A673 (cell line): ENCODE measurements around the gene C7orf57.

ENCODE experiments used
- EZH2 ChIP-seq: fragments of 200-600 bp; sonication (generic); IDR thresholded peaks from 2 replicates; pipeline ENCODE4 v1.6.1; 2017; ENCODE audit warnings: borderline replicate concordance, low read depth, mild to moderate bottlenecking, mixed read lengths, antibody characterized with exemption, low read length; ENCODE audit not compliant: poor library complexity, severe bottlenecking
- TF ChIP-seq, protein P1 (sequence below): fragments of 300-800, 200-600 bp; sonication (generic); conservative IDR thresholded peaks from 2 replicates; pipeline ENCODE4 v1.5.1; 2017; ENCODE audit warnings: low read depth, mild to moderate bottlenecking, antibody characterized with exemption, low read length, moderate library complexity, mixed read lengths

DNA sequence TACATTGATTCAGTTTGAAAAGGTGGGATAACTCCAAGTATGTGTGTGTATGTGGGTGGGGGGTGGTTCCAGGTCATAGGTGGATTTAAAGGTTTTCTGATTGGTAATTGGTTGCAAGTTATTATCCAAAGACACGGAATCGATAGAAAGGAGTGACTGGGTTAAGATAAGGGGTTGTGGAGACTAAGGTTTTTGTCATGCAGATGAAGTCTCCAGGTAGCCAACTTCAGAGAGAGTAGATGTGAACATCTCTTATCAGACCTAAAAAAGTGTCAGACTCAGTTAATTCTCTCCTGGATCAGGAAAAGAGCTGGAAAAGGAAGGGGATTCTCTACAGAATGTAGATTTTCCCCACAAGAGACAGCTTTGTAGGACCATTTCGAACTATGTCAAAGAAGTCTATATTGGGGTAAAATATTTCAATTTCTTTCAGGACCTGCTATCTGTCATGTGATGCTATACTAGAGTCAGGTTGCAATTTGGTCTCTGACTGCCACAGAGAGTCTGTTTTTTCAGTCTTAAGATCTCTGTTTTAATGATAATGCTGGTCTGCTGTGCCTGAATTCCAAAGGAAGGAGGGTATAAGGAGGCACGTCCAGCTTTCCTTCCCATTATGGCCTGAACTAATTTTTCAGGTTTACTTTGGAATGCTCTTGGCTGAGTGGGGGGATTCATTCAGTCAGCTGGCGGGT is 3.6 kb downstream of the C7orf57 start:
- TF ChIP-seq, protein P1, sequence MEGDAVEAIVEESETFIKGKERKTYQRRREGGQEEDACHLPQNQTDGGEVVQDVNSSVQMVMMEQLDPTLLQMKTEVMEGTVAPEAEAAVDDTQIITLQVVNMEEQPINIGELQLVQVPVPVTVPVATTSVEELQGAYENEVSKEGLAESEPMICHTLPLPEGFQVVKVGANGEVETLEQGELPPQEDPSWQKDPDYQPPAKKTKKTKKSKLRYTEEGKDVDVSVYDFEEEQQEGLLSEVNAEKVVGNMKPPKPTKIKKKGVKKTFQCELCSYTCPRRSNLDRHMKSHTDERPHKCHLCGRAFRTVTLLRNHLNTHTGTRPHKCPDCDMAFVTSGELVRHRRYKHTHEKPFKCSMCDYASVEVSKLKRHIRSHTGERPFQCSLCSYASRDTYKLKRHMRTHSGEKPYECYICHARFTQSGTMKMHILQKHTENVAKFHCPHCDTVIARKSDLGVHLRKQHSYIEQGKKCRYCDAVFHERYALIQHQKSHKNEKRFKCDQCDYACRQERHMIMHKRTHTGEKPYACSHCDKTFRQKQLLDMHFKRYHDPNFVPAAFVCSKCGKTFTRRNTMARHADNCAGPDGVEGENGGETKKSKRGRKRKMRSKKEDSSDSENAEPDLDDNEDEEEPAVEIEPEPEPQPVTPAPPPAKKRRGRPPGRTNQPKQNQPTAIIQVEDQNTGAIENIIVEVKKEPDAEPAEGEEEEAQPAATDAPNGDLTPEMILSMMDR, result no peak
- TF ChIP-seq EZH2, result no peak
